Thyroid gland (tissue), 4 donors: Measurements from ENCODE around the gene KIF2C. TPM values are rescaled to one million over a fixed set of nuclear protein-coding genes. Genes with fewer than 3 reads are reported as not detected.

Experiments used
- DNase-seq, 2 donors: peaks; one replicate each; pipeline ENCODE4 v3.0.0-alpha.2; 2019
- H3K27ac ChIP-seq, 3 donors: fragments of 200-600 bp; sonication (generic); 1 replicate in 2 of 3; 2 replicates in 1 of 3; pipeline ENCODE4 v1.5.1; 2016 to 2019; ENCODE audit warnings: mild to moderate bottlenecking in 1 of 3, moderate library complexity in 1 of 3
- H3K27me3 ChIP-seq: fragments of 200-600 bp; sonication (generic); one replicate; pipeline ENCODE4 v1.5.1; 2019
- H3K36me3 ChIP-seq, 2 donors: fragments of 200-600 bp; sonication (generic); one replicate each; pipeline ENCODE4 v1.5.1; 2016 to 2019
- H3K4me1 ChIP-seq, 2 donors: fragments of 200-600 bp; sonication (generic); one replicate each; pipeline ENCODE4 v1.5.1; 2017 to 2019
- H3K4me3 ChIP-seq, 3 donors: fragments of 200-600 bp; sonication (generic); replicated peaks in 1 of 3; 1 replicate in 2 of 3; 2 replicates in 1 of 3; pipeline ENCODE4 v1.5.1; 2016; ENCODE audit warnings: mild to moderate bottlenecking in 1 of 3
- H3K9me3 ChIP-seq: fragments of 200-600 bp; sonication (generic); one replicate; pipeline ENCODE4 v1.5.1; 2017
- CTCF ChIP-seq, 6 experiments: fragments of 200-600 bp in 3 of 6; fragments of 450-650 bp in 3 of 6; sonication (generic) in 3 of 6; IDR thresholded peaks; one replicate each; pipeline ENCODE4 v1.5.1; 2016 to 2019; ENCODE audit warnings: antibody characterized with exemption in 6 of 6, mild to moderate bottlenecking in 2 of 6, inconsistent platforms in 1 of 6, moderate library complexity in 1 of 6
- POLR2A ChIP-seq, 2 donors: fragments of 450-650 bp; IDR thresholded peaks; one replicate each; pipeline ENCODE4 v1.6.1; 2017; ENCODE audit warnings: antibody characterized with exemption in 2 of 2, mild to moderate bottlenecking in 2 of 2, moderate library complexity in 1 of 2
- WGBS, 2 donors: methylation state at CpG; one replicate each; pipeline ENCODE4 v1.1.5; 2017; 5-methylcytosine and 5-hydroxymethylcytosine counted together
- intact Hi-C: fragments of 100-400 bp; cut with DNase I; formaldehyde crosslinking; loops from one replicate; pipeline ENCODE4 v1.15.1; 2023
- total RNA-seq, 4 donors: library from RNA; depleted of rRNA; stranded (reverse); fragments of >200 nt; gene quantifications; one replicate each; pipeline ENCODE4 v1.2.3, GENCODE V29; 2016

Gene KIF2C
- 1 to 10 TPM in 2 of 4 donors, under 1 TPM in 2; 0.63 to 1.2 (median 1.0) TPM for total RNA-seq

GRCh38 chr1:44739307-44740178, at the start of gene KIF2C:
Gene KIF2C (plus strand): TSS chr1:44739837. CDS start chr1:44739933, 96 bp downstream.
- intact Hi-C loops: loop anchor here (5.0 kb wide), 1 partner anchor 38 kb away; the partner anchor contains the start of gene RPS8
- peak; percentile 97 to 98 for DNase-seq
- 1 to 3% methylated on average over 43 to 49 of the region's 57 CpGs for WGBS, 2 donors
- no peaks in the 10 kb centered on the region for H3K36me3 ChIP-seq
- peak within 1 kb of the TSS; percentile 62 to 95 (median 76) for H3K27ac ChIP-seq
- peak within 1 kb of the TSS in 2 of 3 donors; percentile 5 to 36 for H3K4me3 ChIP-seq
- TF ChIP-seq CTCF (IDR thresholded peaks at IDR 0.05): peak in 1 of 6 experiments; percentile 15
- TF ChIP-seq POLR2A (IDR thresholded peaks at IDR 0.05): peak; percentile 21 to 92
- no peaks in the 10 kb centered on the region for H3K27me3 ChIP-seq
- H3K4me1 ChIP-seq: peaks cover 4 to 5% of the 10 kb centered on the region in 2 donors
- no peaks in the 10 kb centered on the region for H3K9me3 ChIP-seq

GRCh38 chr1:44693159-44693558, 46.5 kb upstream of the KIF2C start:
- Histone ChIP-seq H3K4me3 (no peak overlapping the region), H3K36me3 (no peaks in the 10 kb centered on the region), H3K27ac (no peak overlapping the region), H3K9me3 (no peaks in the 10 kb centered on the region), H3K4me1 (no peaks in the 10 kb centered on the region), H3K27me3 (no peaks in the 10 kb centered on the region)
- no peak for DNase-seq
- intact Hi-C loops: no loop called here
- 85% methylated on average over 2 of the region's 2 CpGs for WGBS, 2 donors
- no peak for TF ChIP-seq POLR2A (IDR thresholded peaks at IDR 0.05)
- TF ChIP-seq CTCF (IDR thresholded peaks at IDR 0.05): no peak

- Histone ChIP-seq H3K4me3 (no peak overlapping the region), H3K4me1 (no peaks in the 10 kb centered on the region), H3K27ac (no peak overlapping the region), H3K36me3 (no peaks in the 10 kb centered on the region), H3K27me3 (no peaks in the 10 kb centered on the region), H3K9me3 (no peaks in the 10 kb centered on the region)
- no peak for TF ChIP-seq CTCF (IDR thresholded peaks at IDR 0.05)
- no peak for TF ChIP-seq POLR2A (IDR thresholded peaks at IDR 0.05)
- intact Hi-C loops: no loop called here
- DNase-seq: no peak
- WGBS, 2 donors: 94 to 99% methylated on average over 3 of the region's 3 CpGs
These were observed 45.7 kb upstream of the KIF2C start for GRCh38 chr1:44693900-44694299.

- no peak overlapping the region for H3K27ac ChIP-seq
- no peak for TF ChIP-seq CTCF (IDR thresholded peaks at IDR 0.05)
- no peak for TF ChIP-seq POLR2A (IDR thresholded peaks at IDR 0.05)
- H3K27me3 ChIP-seq: no peaks in the 10 kb centered on the region
- H3K4me3 ChIP-seq: no peak overlapping the region
- intact Hi-C loops: no loop called here
- H3K4me1 ChIP-seq: no peaks in the 10 kb centered on the region
- 90 to 94% methylated on average over 7 of the region's 7 CpGs for WGBS, 2 donors
- no peaks in the 10 kb centered on the region for H3K9me3 ChIP-seq
- no peaks in the 10 kb centered on the region for H3K36me3 ChIP-seq
- DNase-seq: no peak
These were observed 44.7 kb upstream of the KIF2C start for GRCh38 chr1:44694863-44695478.

GRCh38 chr1:44695671-44696070, 44.0 kb upstream of the KIF2C start:
- intact Hi-C loops: no loop called here
- no peaks in the 10 kb centered on the region for H3K27me3 ChIP-seq
- no peak overlapping the region for H3K4me3 ChIP-seq
- H3K36me3 ChIP-seq: no peaks in the 10 kb centered on the region
- 92 to 96% methylated on average over 4 of the region's 4 CpGs for WGBS, 2 donors
- no peak overlapping the region for H3K27ac ChIP-seq
- no peaks in the 10 kb centered on the region for H3K4me1 ChIP-seq
- no peak for DNase-seq
- H3K9me3 ChIP-seq: no peaks in the 10 kb centered on the region
- TF ChIP-seq CTCF (IDR thresholded peaks at IDR 0.05) (no peak), POLR2A (IDR thresholded peaks at IDR 0.05) (no peak)
